K562 (cell line): Measurements from ENCODE around the gene AFF1.

Source experiments
- PHB ChIP-seq: fragments of 250-450 bp; sonication (Bioruptor Pico); IDR thresholded peaks from 2 replicates; pipeline ENCODE4 v1.5.0; 2021
- TF ChIP-seq, protein P1 (sequence below): sonication (generic); formaldehyde crosslinking; IDR thresholded peaks from 2 replicates; pipeline ENCODE4 v1.9.0; 2022; ENCODE audit warnings: mild to moderate bottlenecking, missing genetic modification reagents

DNA sequence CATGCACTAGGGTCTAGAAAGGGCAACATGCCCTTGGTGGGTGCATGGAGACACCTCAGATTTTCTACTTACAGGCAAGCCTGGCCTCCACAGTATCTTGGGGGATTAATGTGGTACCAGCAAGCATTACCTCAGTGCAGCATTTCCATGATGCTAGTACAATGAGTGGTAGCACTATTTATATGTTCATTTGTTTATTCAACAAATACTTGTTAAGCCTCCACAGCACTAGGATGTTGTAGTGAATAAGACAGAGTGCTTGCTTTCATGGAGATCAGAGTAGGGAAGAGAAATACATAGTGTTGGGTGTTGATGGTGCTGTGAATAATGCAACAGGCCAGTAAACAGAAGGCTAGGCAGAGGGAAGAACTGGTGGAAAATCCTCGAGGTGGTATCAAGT, 152.2 kb downstream of the AFF1 start:
- TF ChIP-seq PHB (CRISPR knock-in tag) = no peak
- TF ChIP-seq, protein P1, sequence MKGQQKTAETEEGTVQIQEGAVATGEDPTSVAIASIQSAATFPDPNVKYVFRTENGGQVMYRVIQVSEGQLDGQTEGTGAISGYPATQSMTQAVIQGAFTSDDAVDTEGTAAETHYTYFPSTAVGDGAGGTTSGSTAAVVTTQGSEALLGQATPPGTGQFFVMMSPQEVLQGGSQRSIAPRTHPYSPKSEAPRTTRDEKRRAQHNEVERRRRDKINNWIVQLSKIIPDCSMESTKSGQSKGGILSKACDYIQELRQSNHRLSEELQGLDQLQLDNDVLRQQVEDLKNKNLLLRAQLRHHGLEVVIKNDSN (CRISPR knock-in tag) = no peak
